HAP-1 (cell line): ENCODE results near the gene TMEM18.

Experiments
- DNase-seq, 2 experiments: peaks; one replicate each; pipeline ENCODE4 v3.0.0-alpha.2; 2016 to 2020; ENCODE audit warnings: low spot score in 2 of 2
- H3K27me3 ChIP-seq: fragments of 250-450 bp; sonication (Bioruptor Pico); 2 replicates; pipeline ENCODE4 v1.5.1; 2020; ENCODE audit warnings: low read depth, mild to moderate bottlenecking, moderate library complexity
- H3K36me3 ChIP-seq: fragments of 250-450 bp; sonication (Bioruptor Pico); replicated peaks from 2 replicates; pipeline ENCODE4 v1.5.1; 2020; ENCODE audit warnings: mild to moderate bottlenecking
- H3K4me1 ChIP-seq: fragments of 250-450 bp; sonication (Bioruptor Pico); 2 replicates; pipeline ENCODE4 v1.5.1; 2020; ENCODE audit warnings: mild to moderate bottlenecking
- H3K4me3 ChIP-seq: fragments of 250-450 bp; sonication (Bioruptor Pico); 2 replicates; pipeline ENCODE4 v1.5.1; 2020; ENCODE audit warnings: mild to moderate bottlenecking, moderate library complexity
- H3K9me3 ChIP-seq: fragments of 250-450 bp; sonication (Bioruptor Pico); 2 replicates; pipeline ENCODE4 v1.5.1; 2020; ENCODE audit warnings: mild to moderate bottlenecking, moderate library complexity
- in situ Hi-C: fragments of 300-500 bp; cut with MboI; formaldehyde crosslinking; loops from 3 replicates; pipeline ENCODE4 v1.14.3; 2020; ENCODE audit warnings: low sequenced_read_pairs, inconsistent platforms, mixed read lengths

Gene TMEM18

DNA sequence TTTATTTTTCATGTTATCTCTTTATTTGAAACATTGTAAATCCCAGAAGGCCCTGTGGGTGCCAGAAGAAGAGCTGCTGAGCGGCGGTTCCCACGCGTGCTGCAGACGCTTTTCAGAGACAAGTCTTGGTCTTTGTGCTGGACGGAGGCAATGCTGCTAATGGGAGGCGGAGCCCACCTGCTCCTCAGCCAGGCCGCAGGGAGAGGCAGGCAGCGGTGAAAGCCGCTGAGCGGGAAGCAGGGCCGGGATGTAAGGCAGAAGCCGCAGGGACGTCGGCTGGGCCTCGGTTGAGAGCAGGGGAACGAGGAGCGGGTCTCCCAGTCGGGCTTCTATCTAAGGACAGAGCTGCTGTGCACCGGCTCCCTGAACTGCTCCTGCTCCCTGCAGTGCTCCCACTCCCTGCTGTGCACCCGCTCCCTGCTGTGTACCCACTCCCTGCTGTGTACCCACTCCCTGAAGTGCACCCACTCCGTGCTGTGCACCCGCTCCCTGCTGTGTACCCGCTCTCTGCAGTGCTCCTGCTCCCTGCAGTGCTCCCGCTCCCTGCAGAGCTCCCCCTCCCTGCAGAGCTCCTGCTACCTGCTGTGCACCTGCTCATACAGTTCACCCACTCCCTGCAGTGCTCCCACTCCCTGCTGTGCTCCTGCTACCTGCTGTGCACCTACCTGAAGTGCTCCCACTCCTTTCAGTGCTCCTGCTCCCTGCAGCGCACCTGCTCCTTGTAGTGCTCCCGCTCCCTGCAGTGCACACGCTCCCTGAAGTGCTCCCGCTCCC, 16.4 kb downstream of the TMEM18 start:
- no peaks in the 10 kb centered on the region for H3K36me3 ChIP-seq

DNA sequence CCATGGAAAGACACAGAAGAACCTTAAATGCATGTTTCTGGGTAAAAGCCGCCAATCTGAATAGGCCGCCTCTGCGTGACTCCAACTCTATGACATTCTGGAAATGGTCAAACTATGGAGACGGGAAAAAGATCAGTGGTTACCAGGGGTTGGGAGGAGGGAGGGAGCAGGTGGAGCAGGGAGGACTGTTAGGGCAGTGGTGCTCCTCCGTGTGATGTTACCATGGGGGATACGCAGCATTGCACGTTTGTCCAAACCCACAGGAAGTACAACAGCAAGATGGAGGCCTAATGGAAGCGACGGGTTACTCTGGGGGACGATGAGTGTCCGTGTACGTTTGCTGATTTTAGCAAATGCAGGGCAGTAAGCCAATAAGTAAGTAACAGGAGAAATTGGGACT, 17.2 kb downstream of the TMEM18 start:
- no peak overlapping the region for H3K4me3 ChIP-seq
- no peak for DNase-seq
- in situ Hi-C loops, result no loop called here
- no peaks in the 10 kb centered on the region for H3K9me3 ChIP-seq
- H3K27me3 ChIP-seq, result peaks cover 4% of the 10 kb centered on the region; the same call in 1 of the 2 replicates
- H3K36me3 ChIP-seq, result no peaks in the 10 kb centered on the region
- no peaks in the 10 kb centered on the region for H3K4me1 ChIP-seq

More for the DNA sequence above, 16.4 kb downstream of the TMEM18 start:
- no peak for DNase-seq
- in situ Hi-C loops, result no loop called here
- Histone ChIP-seq H3K4me1 (no peaks in the 10 kb centered on the region), H3K4me3 (no peak overlapping the region), H3K27me3 (peaks cover 4% of the 10 kb centered on the region; the same call in 1 of the 2 replicates), H3K9me3 (no peaks in the 10 kb centered on the region)

DNA sequence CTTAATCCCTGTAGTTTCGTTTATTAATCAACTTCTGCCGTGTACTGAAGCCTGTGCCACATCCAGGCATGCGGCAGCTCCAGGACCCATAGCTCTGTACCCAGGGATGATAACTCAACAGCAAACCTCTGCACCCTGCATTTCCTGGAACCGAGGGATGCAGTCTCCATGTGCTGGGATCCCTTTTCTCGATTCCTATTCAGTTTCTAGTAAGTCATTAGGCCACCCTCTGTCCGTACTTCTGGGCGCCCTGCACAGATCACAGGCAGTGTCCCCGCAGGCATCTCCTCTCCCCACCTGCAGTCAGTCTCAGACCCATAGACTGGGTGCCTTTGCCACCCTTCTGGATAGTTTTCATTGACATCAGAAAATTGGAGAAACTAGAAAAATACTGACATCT, 18.8 kb downstream of the TMEM18 start:
- in situ Hi-C loops, result no loop called here
- DNase-seq, result no peak
- Histone ChIP-seq H3K4me3 (no peak overlapping the region), H3K36me3 (no peaks in the 10 kb centered on the region), H3K4me1 (no peaks in the 10 kb centered on the region), H3K27me3 (peaks cover 4% of the 10 kb centered on the region; the same call in 1 of the 2 replicates), H3K9me3 (no peaks in the 10 kb centered on the region)

DNA sequence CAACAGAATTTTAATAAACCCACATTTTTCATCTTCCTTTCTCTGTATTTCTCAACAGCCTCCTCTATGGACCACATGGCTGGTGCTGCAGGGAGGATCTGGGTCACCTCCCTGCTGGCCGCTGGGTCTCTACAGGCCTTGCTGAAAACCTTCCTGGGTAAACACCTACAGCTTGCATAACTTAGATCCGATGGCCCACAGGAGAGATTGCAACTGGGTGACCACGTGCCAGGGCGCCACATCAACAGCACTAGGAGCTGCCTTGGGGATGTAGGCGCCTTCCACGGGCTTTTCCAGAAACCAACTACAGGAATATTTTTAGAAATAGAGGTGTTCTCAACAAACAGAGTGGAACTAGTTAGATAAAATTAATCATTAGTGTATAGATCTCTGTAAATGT, 19.4 kb downstream of the TMEM18 start:
- DNase-seq, result no peak
- in situ Hi-C loops, result no loop called here
- Histone ChIP-seq H3K4me1 (no peaks in the 10 kb centered on the region), H3K9me3 (no peaks in the 10 kb centered on the region), H3K36me3 (no peaks in the 10 kb centered on the region), H3K4me3 (no peak overlapping the region), H3K27me3 (peaks cover 4% of the 10 kb centered on the region; the same call in 1 of the 2 replicates)

DNA sequence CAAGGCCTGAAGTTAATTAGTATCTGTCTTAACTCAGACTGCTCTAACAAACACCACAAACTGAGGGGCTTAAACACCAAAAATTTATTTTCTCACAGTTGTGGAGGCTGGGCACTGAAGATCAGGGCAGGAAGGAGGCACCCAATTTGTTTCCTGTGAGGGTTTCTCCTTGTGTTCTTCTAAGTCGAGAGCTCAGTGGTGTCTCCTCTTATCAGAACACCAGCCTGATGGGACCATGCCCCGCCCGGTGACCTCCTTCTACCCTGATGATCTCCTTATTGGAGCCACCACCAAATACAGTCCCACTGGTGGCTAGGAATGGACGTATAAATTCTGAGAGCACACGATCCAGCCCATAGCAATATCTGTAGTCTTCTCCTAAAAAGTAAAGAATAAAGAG, 20.5 kb downstream of the TMEM18 start:
- no peaks in the 10 kb centered on the region for H3K4me1 ChIP-seq
- in situ Hi-C loops, result no loop called here

DNA sequence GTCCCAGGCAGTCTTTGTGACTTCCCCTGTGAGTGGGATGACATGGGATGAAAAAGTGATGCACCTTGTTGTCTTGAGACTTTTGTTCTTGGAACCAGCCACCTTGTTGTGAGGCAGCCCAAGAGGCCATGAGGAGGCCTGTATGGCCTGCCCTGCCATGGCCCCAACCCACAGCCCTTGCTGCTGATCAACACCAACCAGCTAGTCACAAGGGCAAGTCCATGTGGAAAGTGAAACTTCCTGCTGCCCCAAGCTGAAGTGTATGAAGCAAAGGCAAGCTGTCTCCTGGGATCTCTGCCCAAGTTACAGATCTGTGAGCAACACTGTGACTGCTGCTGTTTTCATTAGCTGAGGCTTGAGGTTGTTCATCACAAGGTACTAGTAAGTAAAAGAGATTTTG, 21.6 kb downstream of the TMEM18 start:
- in situ Hi-C loops, result no loop called here
- peaks cover 4% of the 10 kb centered on the region; the same call in 1 of the 2 replicates for H3K27me3 ChIP-seq
- no peaks in the 10 kb centered on the region for H3K4me1 ChIP-seq
- H3K9me3 ChIP-seq, result no peaks in the 10 kb centered on the region
- no peak for DNase-seq
- no peaks in the 10 kb centered on the region for H3K36me3 ChIP-seq
- no peak overlapping the region for H3K4me3 ChIP-seq

More for the DNA sequence above, 20.5 kb downstream of the TMEM18 start:
- H3K27me3 ChIP-seq, result peaks cover 4% of the 10 kb centered on the region; the same call in 1 of the 2 replicates
- H3K4me3 ChIP-seq, result no peak overlapping the region
- H3K9me3 ChIP-seq, result no peaks in the 10 kb centered on the region
- H3K36me3 ChIP-seq, result no peaks in the 10 kb centered on the region
- no peak for DNase-seq

DNA sequence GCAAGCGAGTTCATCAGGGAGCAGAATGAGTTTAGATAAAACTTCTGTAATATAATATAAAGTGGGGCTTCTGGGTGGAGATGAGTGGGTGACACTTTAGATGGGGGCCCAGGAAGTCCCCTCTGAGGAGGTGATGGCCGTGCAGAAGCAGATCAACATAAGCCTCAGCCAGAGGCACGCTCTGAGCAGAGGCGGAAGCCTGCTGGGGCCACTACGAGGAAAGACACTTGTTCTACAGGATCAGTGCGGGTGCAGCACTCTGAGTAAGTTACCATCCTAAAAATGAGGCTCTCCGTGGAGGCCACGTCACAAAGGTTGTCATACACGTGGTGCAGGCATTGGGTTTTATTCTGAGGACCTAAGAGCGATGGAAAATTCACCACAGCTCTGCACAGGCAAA, 22.3 kb downstream of the TMEM18 start:
- H3K27me3 ChIP-seq, result peaks cover 4% of the 10 kb centered on the region; the same call in 1 of the 2 replicates
- DNase-seq, result no peak
- in situ Hi-C loops, result no loop called here
- H3K4me3 ChIP-seq, result no peak overlapping the region
- no peaks in the 10 kb centered on the region for H3K36me3 ChIP-seq
- no peaks in the 10 kb centered on the region for H3K4me1 ChIP-seq
- no peaks in the 10 kb centered on the region for H3K9me3 ChIP-seq

DNA sequence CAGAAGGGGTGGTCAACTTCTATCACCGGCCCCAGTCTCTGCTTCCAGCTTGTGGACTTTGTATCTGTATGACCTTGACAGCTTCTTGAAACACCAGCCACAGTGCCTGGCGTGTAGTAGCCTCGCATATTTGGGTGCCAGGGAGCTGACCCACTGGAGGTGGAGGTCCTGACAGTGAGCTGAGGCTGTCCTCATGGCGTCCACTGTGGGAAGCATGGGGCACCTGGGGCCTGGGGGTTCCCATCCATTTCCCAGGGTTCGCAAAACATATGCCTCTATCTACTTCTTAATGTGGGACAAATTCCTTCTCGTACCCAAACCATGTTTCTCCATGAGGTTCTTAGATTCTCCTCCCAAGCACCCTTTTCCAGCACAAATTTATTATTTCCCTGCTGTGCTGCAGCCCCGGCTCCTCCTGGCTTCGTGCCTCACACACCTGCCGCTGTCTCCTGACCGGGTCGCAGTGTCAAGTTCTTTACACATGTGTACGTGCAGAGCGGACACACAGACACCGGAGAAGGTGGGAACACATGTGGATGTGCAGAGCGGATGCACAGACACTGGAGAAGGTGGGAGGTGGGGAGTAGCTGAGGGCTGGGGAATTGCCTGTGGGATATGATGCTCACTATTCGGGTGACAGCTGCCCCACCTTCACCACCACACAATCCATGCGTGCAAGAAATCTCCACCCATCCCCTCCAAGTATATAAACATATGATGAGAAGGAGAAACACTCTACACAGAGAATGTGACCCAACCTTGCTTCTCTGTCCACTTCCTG, 23.4 kb downstream of the TMEM18 start:
- H3K4me1 ChIP-seq, result no peaks in the 10 kb centered on the region
- H3K27me3 ChIP-seq, result 0 out of 2 replicates have a peak, but pooled peaks cover 4% of the 10 kb centered on the region
- in situ Hi-C loops, result no loop called here
- H3K9me3 ChIP-seq, result no peaks in the 10 kb centered on the region
- no peak overlapping the region for H3K4me3 ChIP-seq
- DNase-seq, result no peak
- H3K36me3 ChIP-seq, result no peaks in the 10 kb centered on the region

DNA sequence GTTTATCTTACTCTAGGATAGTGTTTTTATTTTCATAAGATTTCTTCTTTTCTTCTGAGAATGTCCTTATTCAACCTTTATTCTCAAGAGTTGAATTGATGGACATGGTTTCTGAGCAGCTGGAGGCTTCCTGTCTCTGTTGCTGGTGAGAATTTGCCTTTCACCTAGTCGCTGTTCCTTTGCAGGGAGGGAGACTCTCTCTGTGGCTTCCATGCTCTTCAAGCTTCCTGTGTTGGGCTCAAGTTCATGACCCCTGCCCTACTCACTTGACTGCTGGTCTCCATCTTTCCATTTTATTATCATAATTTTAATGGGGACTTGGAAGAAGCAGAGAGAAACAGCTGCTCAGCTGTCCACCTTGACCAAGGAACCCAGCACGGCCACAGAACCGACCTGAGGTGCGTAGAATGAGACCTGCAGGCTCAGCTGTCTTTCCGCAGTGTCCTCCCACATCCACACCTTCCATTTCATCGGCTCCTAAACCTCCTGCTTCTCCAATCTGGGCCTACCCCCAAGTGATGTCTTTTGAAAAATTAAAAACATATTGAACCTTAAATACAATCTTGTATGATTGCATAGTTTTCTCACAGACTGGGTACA, 24.2 kb downstream of the TMEM18 start:
- H3K4me1 ChIP-seq, result no peaks in the 10 kb centered on the region
- H3K9me3 ChIP-seq, result no peaks in the 10 kb centered on the region
- DNase-seq, result no peak
- no peaks in the 10 kb centered on the region for H3K36me3 ChIP-seq
- H3K27me3 ChIP-seq, result 0 out of 2 replicates have a peak, but pooled peaks cover 4% of the 10 kb centered on the region
- in situ Hi-C loops, result no loop called here
- no peak overlapping the region for H3K4me3 ChIP-seq

DNA sequence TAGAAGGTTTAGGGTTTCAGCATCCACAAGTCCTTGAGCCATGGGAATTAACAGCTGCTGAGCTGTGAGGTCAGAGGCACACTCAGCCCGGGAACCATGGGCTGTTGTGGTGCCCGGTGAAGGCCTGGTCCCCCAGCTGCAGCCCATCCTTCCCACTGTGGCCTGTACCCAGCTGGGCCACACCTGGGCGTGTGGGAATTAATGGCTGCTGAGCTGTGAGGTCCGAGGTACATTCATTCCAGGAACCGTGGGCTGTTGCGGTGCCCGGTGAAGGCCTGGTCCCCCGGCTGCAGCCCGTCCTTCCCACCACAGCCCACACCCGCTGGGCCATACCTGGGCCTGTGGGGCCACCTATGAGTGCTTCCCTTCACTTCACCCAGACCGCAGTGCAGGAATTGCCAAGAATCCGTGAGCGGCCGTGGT, 25.2 kb downstream of the TMEM18 start:
- H3K4me1 ChIP-seq, result no peaks in the 10 kb centered on the region
- H3K4me3 ChIP-seq, result no peak overlapping the region
- DNase-seq, result no peak
- H3K9me3 ChIP-seq, result no peaks in the 10 kb centered on the region
- in situ Hi-C loops, result no loop called here
- 0 out of 2 replicates have a peak, but pooled peaks cover 3% of the 10 kb centered on the region for H3K27me3 ChIP-seq
- H3K36me3 ChIP-seq, result no peaks in the 10 kb centered on the region

DNA sequence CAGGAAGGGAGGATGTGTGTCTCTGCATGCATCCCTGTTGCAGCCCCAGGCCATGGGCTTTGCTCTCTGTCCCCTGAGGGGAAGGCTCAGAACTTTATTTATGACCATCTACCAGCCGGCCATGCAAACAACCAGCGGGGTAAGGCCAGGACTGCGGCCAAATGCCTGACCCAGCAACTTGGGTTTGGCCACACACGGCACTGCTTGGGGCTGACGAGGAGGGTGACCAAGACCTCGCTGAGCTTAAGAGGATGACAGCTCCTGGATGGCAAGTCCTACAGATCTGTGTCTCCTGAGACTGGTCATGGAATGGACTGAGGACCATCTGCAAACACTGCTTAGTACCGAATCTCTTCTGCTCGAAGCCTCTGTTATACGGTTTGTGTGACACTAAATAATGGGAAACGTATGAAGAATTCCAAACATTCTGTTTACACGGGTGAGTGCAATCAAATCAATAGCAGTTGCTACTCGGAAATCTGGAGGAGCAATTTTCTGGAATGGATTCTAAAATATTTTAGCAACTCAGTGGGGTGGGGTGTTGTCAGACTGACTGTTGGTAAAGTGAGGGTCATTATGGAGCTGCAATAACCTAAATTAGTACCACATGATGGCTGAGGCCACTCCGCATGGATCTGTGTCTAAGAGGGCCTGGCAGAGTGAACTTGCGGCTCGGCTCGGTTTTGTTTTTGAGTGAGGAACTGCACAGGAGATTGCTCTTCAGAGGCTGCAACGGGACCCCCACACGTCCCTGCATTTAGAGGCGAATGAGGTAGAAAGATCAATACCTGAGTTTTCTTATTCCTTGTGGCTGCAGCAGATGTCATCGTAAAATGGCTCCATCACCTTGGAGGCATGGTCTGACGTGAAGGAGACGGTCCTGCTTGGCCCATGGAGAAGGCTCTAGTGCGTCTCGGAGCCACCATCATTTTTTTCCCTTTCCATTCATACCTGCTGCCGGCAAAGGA, 26.6 kb downstream of the TMEM18 start:
- no peaks in the 10 kb centered on the region for H3K36me3 ChIP-seq
- in situ Hi-C loops, result no loop called here
- no peak for DNase-seq

DNA sequence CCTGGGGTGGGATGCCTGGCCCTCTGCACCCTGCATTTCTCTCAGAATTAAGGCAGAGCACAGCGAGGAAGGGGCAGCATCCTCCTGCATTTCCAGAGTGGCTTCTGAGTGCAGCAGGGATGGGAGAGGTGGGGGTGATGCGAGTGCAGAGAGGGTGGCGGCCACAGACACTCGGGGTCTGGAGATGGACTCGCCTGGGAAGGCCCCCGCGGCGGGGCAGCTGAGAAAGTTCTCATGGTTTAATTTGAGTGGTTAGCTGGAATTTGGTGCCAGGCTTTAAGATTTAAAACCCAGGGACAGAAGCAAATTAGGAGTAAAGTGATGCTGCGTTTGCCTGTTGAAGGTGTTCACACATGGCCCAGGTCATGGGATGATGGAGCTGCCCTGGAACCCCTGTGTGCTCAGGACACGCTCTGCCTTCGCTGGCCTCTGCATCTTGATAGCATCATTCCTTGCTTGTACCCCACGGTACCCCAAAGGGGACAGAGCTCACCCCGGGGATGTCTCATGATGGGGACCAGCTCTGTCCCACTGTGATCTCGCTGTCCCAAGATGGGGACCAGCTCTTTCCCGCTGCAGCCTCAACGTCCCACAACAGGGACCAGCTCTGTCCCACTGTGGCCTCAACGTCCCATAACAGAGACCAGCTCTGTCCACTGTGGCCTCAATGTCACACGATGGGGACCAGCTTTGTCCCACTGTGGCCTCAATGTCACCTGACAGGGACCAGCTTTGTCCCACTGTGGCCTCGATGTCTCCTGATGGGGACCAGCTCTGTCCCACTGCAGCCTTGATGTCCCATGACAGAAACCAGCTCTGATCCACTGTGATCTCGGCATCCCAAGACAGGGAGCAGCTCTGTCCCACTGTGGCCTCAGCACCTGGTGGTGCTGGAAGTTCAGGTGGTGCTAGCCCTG, 27.5 kb downstream of the TMEM18 start:
- H3K4me3 ChIP-seq, result no peak overlapping the region
- H3K9me3 ChIP-seq, result no peaks in the 10 kb centered on the region
- no peaks in the 10 kb centered on the region for H3K4me1 ChIP-seq
- no peaks in the 10 kb centered on the region for H3K36me3 ChIP-seq
- in situ Hi-C loops, result no loop called here
- DNase-seq, result no peak
- no peaks in the 10 kb centered on the region; the same call in 1 of the 2 replicates for H3K27me3 ChIP-seq

More for the DNA sequence above, 26.6 kb downstream of the TMEM18 start:
- no peaks in the 10 kb centered on the region for H3K4me1 ChIP-seq
- no peak overlapping the region for H3K4me3 ChIP-seq
- H3K9me3 ChIP-seq, result no peaks in the 10 kb centered on the region
- H3K27me3 ChIP-seq, result no peaks in the 10 kb centered on the region
